ENCODE data around the gene MRGPRD.
"Not testable (repeated sequence)": the region's sequence is repeated elsewhere in the genome, so short reads cannot be mapped to it uniquely, and the experiment has no call there.

The MRGPRD gene

DNA sequence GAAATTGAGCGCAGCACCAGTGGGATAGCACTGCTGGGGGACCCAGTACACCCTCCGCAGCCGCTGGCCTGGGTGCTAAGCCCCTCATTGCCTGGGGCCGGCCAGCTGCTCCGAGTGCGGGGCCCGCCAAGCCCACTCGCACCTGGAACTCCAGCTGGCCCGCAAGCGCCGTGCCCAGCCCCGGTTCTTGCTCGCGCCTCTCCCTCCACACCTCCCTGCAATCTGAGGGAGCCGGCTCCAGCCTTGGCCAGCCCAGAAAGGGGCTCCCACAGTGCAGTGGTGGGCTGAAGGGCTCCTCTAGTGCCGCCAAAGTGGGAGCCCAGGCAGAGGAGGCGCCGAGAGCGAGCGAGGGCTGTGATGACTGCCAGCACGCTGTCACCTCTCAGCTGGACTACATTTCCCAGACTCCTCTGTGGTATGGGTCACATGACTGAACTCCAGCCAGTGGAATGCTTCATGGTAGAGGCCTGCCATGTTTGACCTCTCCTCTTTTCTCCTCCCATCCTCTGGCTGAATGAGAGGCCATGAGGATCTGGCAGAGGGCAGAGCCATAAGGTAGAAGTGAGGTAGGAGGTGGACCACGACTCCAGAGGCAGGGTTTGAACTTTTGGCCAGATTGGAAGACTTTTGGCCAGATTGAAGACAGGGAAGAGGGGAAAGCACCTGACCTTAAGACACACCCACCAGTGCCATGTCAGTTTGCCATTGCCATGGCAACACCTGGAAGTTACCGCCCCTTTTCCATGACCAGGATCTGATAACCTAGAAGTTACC, 6.2 kb downstream of the MRGPRD start:
- 95% methylated on average over 22 of the region's 23 CpGs for WGBS
- Histone ChIP-seq H2BK5ac (ENCODE audit: low read depth, low read length, poor library complexity, severe bottlenecking) (no peak overlapping the region), H2AK5ac (ENCODE audit: low read length, severe bottlenecking) (no peak overlapping the region), H3K27me3 (ENCODE audit: control insufficient read depth in 1 of 2, insufficient read depth in 1 of 2, low read length in 2 of 2) (peaks cover 36 to 52% of the 10 kb centered on the region in 2 experiments), H3K4me1 (ENCODE audit: control insufficient read depth, insufficient read depth, low read depth, low read length) (no peaks in the 10 kb centered on the region), H3K9me3 (ENCODE audit: control insufficient read depth, low read length) (no peaks in the 10 kb centered on the region), H3K14ac (ENCODE audit: low read length in 2 of 2) (no peak overlapping the region), H2BK15ac (ENCODE audit: low read depth, poor library complexity, severe bottlenecking) (no peak overlapping the region), H3K4me2 (ENCODE audit: low read length, poor library complexity, severe bottlenecking) (no peak overlapping the region), H4K91ac (ENCODE audit: low read length) (no peak overlapping the region), H2BK120ac (ENCODE audit: low read depth, low read length) (no peak overlapping the region), H3K9ac (ENCODE audit: low read length) (no peak overlapping the region), H4K8ac (ENCODE audit: low read length) (no peak overlapping the region), H3K79me1 (replicated peaks; ENCODE audit: low read length, poor library complexity, severe bottlenecking) (no peaks in the 10 kb centered on the region), H3K4me3 (ENCODE audit: insufficient read depth in 1 of 2, low read depth in 1 of 2, low read length in 2 of 2) (no peak overlapping the region), H3K36me3 (ENCODE audit: control insufficient read depth in 1 of 2, insufficient read depth in 2 of 2, low read depth in 1 of 2, low read length in 2 of 2) (no peaks in the 10 kb centered on the region), H2AFZ (ENCODE audit: low read depth, low read length) (no peak overlapping the region), H2BK12ac (ENCODE audit: low read length in 2 of 2) (no peak overlapping the region), H3K23ac (ENCODE audit: low read length in 2 of 2) (peak overlapping the region in 1 of 2 experiments; percentile 15), H3K27ac (ENCODE audit: low read length, poor library complexity, severe bottlenecking) (no peak overlapping the region), H3K4ac (ENCODE audit: low read depth in 1 of 2, low read length in 2 of 2) (no peak overlapping the region), H3K18ac (ENCODE audit: low read depth in 1 of 2, low read length in 2 of 2) (no peak overlapping the region)
- peak; percentile 30 for DNase-seq

DNA sequence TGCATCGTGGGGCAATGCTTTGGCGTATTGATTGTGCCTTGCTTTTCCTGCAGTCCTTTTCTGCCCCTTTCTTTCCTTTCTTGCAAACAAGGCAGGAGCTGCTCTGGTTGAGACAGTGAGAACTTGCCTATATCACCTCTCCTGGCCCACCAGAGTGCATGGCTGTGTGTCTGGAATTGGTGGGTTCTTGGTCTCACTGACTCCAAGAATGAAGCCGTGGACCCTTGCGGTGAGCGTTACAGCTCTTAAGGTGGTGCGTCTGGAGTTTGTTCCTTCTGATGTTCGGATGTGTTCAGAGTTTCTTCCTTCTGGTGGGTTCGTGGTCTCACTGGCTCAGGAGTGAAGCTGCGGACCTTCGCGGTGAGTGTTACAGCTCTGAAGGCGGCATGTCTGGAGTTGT, 7.1 kb downstream of the MRGPRD start:
- H3K4me2 ChIP-seq (ENCODE audit: low read length, poor library complexity, severe bottlenecking); H2BK5ac ChIP-seq (ENCODE audit: low read depth, low read length, poor library complexity, severe bottlenecking); H3K27ac ChIP-seq (ENCODE audit: low read length, poor library complexity, severe bottlenecking); H3K4me1 ChIP-seq (ENCODE audit: control insufficient read depth, insufficient read depth, low read depth, low read length); H3K79me1 ChIP-seq (replicated peaks; ENCODE audit: low read length, poor library complexity, severe bottlenecking); H3K23ac ChIP-seq (ENCODE audit: low read length in 2 of 2); H3K36me3 ChIP-seq (ENCODE audit: control insufficient read depth in 1 of 2, insufficient read depth in 2 of 2, low read depth in 1 of 2, low read length in 2 of 2); H4K91ac ChIP-seq (ENCODE audit: low read length); H3K4ac ChIP-seq (ENCODE audit: low read depth in 1 of 2, low read length in 2 of 2); H2BK12ac ChIP-seq (ENCODE audit: low read length in 2 of 2); H2AK5ac ChIP-seq (ENCODE audit: low read length, severe bottlenecking); H3K4me3 ChIP-seq (ENCODE audit: insufficient read depth in 1 of 2, low read depth in 1 of 2, low read length in 2 of 2); H3K9ac ChIP-seq (ENCODE audit: low read length); H3K9me3 ChIP-seq (ENCODE audit: control insufficient read depth, low read length); H3K14ac ChIP-seq (ENCODE audit: low read length in 2 of 2); H2AFZ ChIP-seq (ENCODE audit: low read depth, low read length); DNase-seq; H3K18ac ChIP-seq (ENCODE audit: low read depth in 1 of 2, low read length in 2 of 2); H2BK15ac ChIP-seq (ENCODE audit: low read depth, poor library complexity, severe bottlenecking); H2BK120ac ChIP-seq (ENCODE audit: low read depth, low read length); H4K8ac ChIP-seq (ENCODE audit: low read length): not testable (repeated sequence)
- 95% methylated on average over 12 of the region's 12 CpGs for WGBS
- peaks cover 33 to 47% of the 10 kb centered on the region in 2 experiments for H3K27me3 ChIP-seq (ENCODE audit: control insufficient read depth in 1 of 2, insufficient read depth in 1 of 2, low read length in 2 of 2)

DNA sequence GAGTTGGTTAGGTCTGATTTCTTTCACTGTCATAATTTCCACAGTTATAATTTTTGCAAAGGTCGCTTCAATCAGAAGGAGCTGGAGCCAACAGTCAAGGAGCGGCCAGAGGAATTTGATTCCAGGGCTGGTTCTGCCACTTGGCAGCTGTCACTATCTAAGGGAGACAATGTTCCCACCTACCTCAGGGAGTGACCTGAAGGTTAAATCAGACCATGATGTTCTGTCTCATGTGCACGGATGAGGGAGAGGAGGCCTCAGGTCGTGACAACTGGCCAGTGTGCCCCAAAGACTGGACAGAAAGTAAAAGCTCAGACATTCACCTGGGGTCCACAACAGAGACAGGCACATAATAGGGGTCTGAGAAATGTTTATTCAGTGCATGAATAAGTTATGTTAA, 7.6 kb downstream of the MRGPRD start:
- peaks cover 33 to 47% of the 10 kb centered on the region in 2 experiments for H3K27me3 ChIP-seq (ENCODE audit: control insufficient read depth in 1 of 2, insufficient read depth in 1 of 2, low read length in 2 of 2)
- no peak for DNase-seq
- no peak overlapping the region for H4K91ac ChIP-seq (ENCODE audit: low read length)
- no peaks in the 10 kb centered on the region for H3K79me1 ChIP-seq (replicated peaks; ENCODE audit: low read length, poor library complexity, severe bottlenecking)
- H3K23ac ChIP-seq (ENCODE audit: low read length in 2 of 2), result no peak overlapping the region
- no peak overlapping the region for H3K4ac ChIP-seq (ENCODE audit: low read depth in 1 of 2, low read length in 2 of 2)
- H3K27ac ChIP-seq (ENCODE audit: low read length, poor library complexity, severe bottlenecking), result no peak overlapping the region
- peak overlapping the region in 1 of 2 experiments; percentile 47 for H2BK12ac ChIP-seq (ENCODE audit: low read length in 2 of 2)
- no peak overlapping the region for H3K14ac ChIP-seq (ENCODE audit: low read length in 2 of 2)
- H3K36me3 ChIP-seq (ENCODE audit: control insufficient read depth in 1 of 2, insufficient read depth in 2 of 2, low read depth in 1 of 2, low read length in 2 of 2), result no peaks in the 10 kb centered on the region
- no peak overlapping the region for H2BK120ac ChIP-seq (ENCODE audit: low read depth, low read length)
- no peak overlapping the region for H3K4me2 ChIP-seq (ENCODE audit: low read length, poor library complexity, severe bottlenecking)
- no peak overlapping the region for H2BK5ac ChIP-seq (ENCODE audit: low read depth, low read length, poor library complexity, severe bottlenecking)
- H3K4me3 ChIP-seq (ENCODE audit: insufficient read depth in 1 of 2, low read depth in 1 of 2, low read length in 2 of 2), result no peak overlapping the region
- no peak overlapping the region for H4K8ac ChIP-seq (ENCODE audit: low read length)
- no peak overlapping the region for H2AK5ac ChIP-seq (ENCODE audit: low read length, severe bottlenecking)
- no peak overlapping the region for H2AFZ ChIP-seq (ENCODE audit: low read depth, low read length)
- no peak overlapping the region for H3K18ac ChIP-seq (ENCODE audit: low read depth in 1 of 2, low read length in 2 of 2)
- H3K9me3 ChIP-seq (ENCODE audit: control insufficient read depth, low read length), result no peaks in the 10 kb centered on the region
- no peaks in the 10 kb centered on the region for H3K4me1 ChIP-seq (ENCODE audit: control insufficient read depth, insufficient read depth, low read depth, low read length)
- H3K9ac ChIP-seq (ENCODE audit: low read length), result no peak overlapping the region
- H2BK15ac ChIP-seq (ENCODE audit: low read depth, poor library complexity, severe bottlenecking), result no peak overlapping the region
- WGBS, result 68% methylated on average over 4 of the region's 4 CpGs

DNA sequence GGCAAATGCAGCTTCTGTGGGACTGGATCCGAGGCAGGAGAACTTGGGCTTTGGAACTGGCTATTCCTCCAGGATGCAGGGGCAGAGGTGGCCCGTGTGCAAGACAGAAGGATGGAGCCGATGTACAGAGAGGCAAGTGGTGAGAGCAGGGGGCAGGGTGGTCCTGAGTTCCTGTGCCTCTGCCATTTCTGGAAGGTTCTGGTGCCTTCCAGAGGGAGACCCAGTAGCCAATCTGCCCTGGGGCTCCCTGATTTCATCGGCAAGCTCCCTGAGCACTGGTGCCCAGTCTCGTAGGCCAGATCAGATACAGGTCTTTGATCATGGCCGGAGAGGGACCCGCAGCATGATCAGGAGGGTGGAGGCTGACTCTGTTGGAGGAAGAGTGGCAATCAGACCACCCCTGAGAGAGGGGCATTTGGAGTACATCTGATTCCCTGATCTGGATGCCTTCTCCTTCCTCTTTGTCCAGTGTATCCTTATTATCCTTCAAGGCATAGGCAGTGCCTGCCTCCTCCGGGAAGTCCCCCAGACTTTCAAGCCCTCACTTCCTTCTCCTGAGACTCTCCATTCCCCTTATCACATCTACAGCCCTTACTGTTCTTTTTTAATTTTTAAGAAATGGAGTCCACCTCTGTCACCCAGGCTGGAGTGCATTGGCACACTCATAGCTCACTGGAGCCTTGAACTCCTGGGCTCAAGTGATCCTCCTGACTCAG, 9.7 kb downstream of the MRGPRD start:
- Histone ChIP-seq H2BK120ac (ENCODE audit: low read depth, low read length) (no peak overlapping the region), H4K91ac (ENCODE audit: low read length) (no peak overlapping the region), H4K8ac (ENCODE audit: low read length) (no peak overlapping the region), H3K27me3 (ENCODE audit: control insufficient read depth in 1 of 2, insufficient read depth in 1 of 2, low read length in 2 of 2) (peaks cover 43 to 56% of the 10 kb centered on the region in 2 experiments), H2BK5ac (ENCODE audit: low read depth, low read length, poor library complexity, severe bottlenecking) (no peak overlapping the region), H3K4ac (ENCODE audit: low read depth in 1 of 2, low read length in 2 of 2) (no peak overlapping the region), H3K79me1 (replicated peaks; ENCODE audit: low read length, poor library complexity, severe bottlenecking) (no peaks in the 10 kb centered on the region), H3K9me3 (ENCODE audit: control insufficient read depth, low read length) (no peaks in the 10 kb centered on the region), H3K4me1 (ENCODE audit: control insufficient read depth, insufficient read depth, low read depth, low read length) (no peaks in the 10 kb centered on the region), H2AFZ (ENCODE audit: low read depth, low read length) (no peak overlapping the region), H2AK5ac (ENCODE audit: low read length, severe bottlenecking) (no peak overlapping the region), H3K4me2 (ENCODE audit: low read length, poor library complexity, severe bottlenecking) (no peak overlapping the region), H3K9ac (ENCODE audit: low read length) (no peak overlapping the region), H3K23ac (ENCODE audit: low read length in 2 of 2) (no peak overlapping the region), H3K27ac (ENCODE audit: low read length, poor library complexity, severe bottlenecking) (no peak overlapping the region), H2BK12ac (ENCODE audit: low read length in 2 of 2) (no peak overlapping the region), H2BK15ac (ENCODE audit: low read depth, poor library complexity, severe bottlenecking) (no peak overlapping the region), H3K4me3 (ENCODE audit: insufficient read depth in 1 of 2, low read depth in 1 of 2, low read length in 2 of 2) (no peak overlapping the region), H3K14ac (ENCODE audit: low read length in 2 of 2) (no peak overlapping the region), H3K18ac (ENCODE audit: low read depth in 1 of 2, low read length in 2 of 2) (no peak overlapping the region), H3K36me3 (ENCODE audit: control insufficient read depth in 1 of 2, insufficient read depth in 2 of 2, low read depth in 1 of 2, low read length in 2 of 2) (no peaks in the 10 kb centered on the region)
- 87% methylated on average over 8 of the region's 8 CpGs for WGBS
- no peak for DNase-seq
